HepG2 (cell line): Measurements from ENCODE around the gene DUSP7. TPM values are rescaled to one million over a fixed set of nuclear protein-coding genes. Genes with fewer than 3 reads are reported as not detected.

ENCODE experiments used
- ATAC-seq: fragments of 200-7000 bp; cut with Tn5 transposase; 3 replicates; pipeline ENCODE4 v1.9.1; 2020; ENCODE audit warnings: mild to moderate bottlenecking, moderate library complexity
- BruUV-seq: library from RNA; stranded (reverse); fragments of 400-500 nt; replicated peaks from 2 replicates; lab custom pipeline; 2021; lab: Mats Ljungman, UMichigan
- CTCF ChIA-PET: fragments of 300-600 bp; formaldehyde crosslinking; extraction: SDS; loops from one replicate; lab custom pipeline; 2021; ENCODE audit warnings: low total read pairs, inconsistent platforms, low intra/inter-chr PET ratio; lab: Yijun Ruan, JAX
- POLR2A ChIA-PET: fragments of 350-600 bp; sonication (Branson Sonifier 250); formaldehyde crosslinking; loops from one replicate; lab custom pipeline; 2020; ENCODE audit warnings: antibody characterized with exemption, inconsistent platforms; lab: Yijun Ruan, JAX
- DNase-seq: peaks from one replicate; pipeline ENCODE4 v3.0.0-alpha.2; 2015; ENCODE audit warnings: low spot score
- FAIRE-seq: peaks from 3 replicates; lab custom pipeline; 2011; peaks lifted over from hg19 to GRCh38; lab: Jason Lieb, UNC
- H2AFZ ChIP-seq: one replicate; pipeline ENCODE4 v1.6.1; 2011; ENCODE audit warnings: low read length, inconsistent platforms
- H3K27ac ChIP-seq: fragments of 300-600 bp; 3 replicates; pipeline ENCODE4 v1.8.0; 2011; ENCODE audit warnings: mixed run types, mild to moderate bottlenecking, mixed read lengths, low read length, inconsistent platforms; ENCODE audit not compliant: insufficient read depth; ENCODE audit errors: extremely low read length
- H3K27me3 ChIP-seq, 2 experiments: fragments of 200-600 bp in 1 of 2; 2 replicates in 1 of 2; 3 replicates in 1 of 2; pipeline versions ENCODE4 v1.6.0 to v1.8.0; 2011; ENCODE audit warnings: low read length in 2 of 2, mild to moderate bottlenecking in 2 of 2, moderate library complexity in 2 of 2, inconsistent platforms in 1 of 2; ENCODE audit not compliant: insufficient read depth in 2 of 2, control insufficient read depth in 1 of 2
- H3K36me3 ChIP-seq, 2 experiments: fragments of 200-600 bp in 1 of 2; replicated peaks in 1 of 2; 2 replicates in 1 of 2; 3 replicates in 1 of 2; pipeline versions ENCODE4 v1.5.1 to v1.8.0; 2011; ENCODE audit warnings: low read length in 2 of 2, inconsistent platforms in 1 of 2; ENCODE audit not compliant: insufficient read depth in 2 of 2, control insufficient read depth in 1 of 2
- H3K4me1 ChIP-seq: 2 replicates; pipeline ENCODE4 v1.5.1; 2012; ENCODE audit warnings: low read length, inconsistent platforms; ENCODE audit not compliant: insufficient read depth
- H3K4me2 ChIP-seq: 2 replicates; pipeline ENCODE4 v1.6.0; 2011; ENCODE audit warnings: low read depth, low read length, inconsistent platforms
- H3K4me3 ChIP-seq, 3 experiments: fragments of 200-600 bp in 1 of 3; sonication (generic), shearing (Covaris generic) in 1 of 3; replicated peaks in 1 of 3; 2 replicates each; pipeline ENCODE4 v1.5.1; 2011 to 2016; ENCODE audit warnings: low read length in 3 of 3, inconsistent platforms in 2 of 3, low read depth in 2 of 3, mild to moderate bottlenecking in 2 of 3, control low read depth in 1 of 3, mixed read lengths in 1 of 3; ENCODE audit not compliant: insufficient read depth in 1 of 3
- H3K79me2 ChIP-seq: one replicate; pipeline ENCODE4 v1.6.1; 2011; ENCODE audit warnings: low read length, inconsistent platforms; ENCODE audit not compliant: insufficient read depth
- H3K9ac ChIP-seq: 2 replicates; pipeline ENCODE4 v1.6.0; 2011; ENCODE audit warnings: mild to moderate bottlenecking, low read depth, low read length, inconsistent platforms; ENCODE audit not compliant: insufficient read depth
- H3K9me3 ChIP-seq: 2 replicates; pipeline ENCODE4 v1.5.1; 2012; ENCODE audit warnings: mild to moderate bottlenecking, low read length
- H4K20me1 ChIP-seq: 2 replicates; pipeline ENCODE4 v1.6.0; 2011; ENCODE audit warnings: inconsistent platforms, mild to moderate bottlenecking, low read length, moderate library complexity; ENCODE audit not compliant: insufficient read depth
- AHDC1 ChIP-seq: sonication (generic); formaldehyde crosslinking; IDR thresholded peaks from 2 replicates; pipeline ENCODE4 v1.5.1; 2020; ENCODE audit warnings: mild to moderate bottlenecking, missing genetic modification reagents, borderline replicate concordance
- MED8 ChIP-seq: sonication (generic); formaldehyde crosslinking; IDR thresholded peaks from 2 replicates; pipeline ENCODE4 v1.8.1; 2023; ENCODE audit warnings: mild to moderate bottlenecking, missing genetic modification reagents; ENCODE audit not compliant: insufficient replicate concordance
- NR1H2 ChIP-seq: sonication (generic); formaldehyde crosslinking; IDR thresholded peaks from 2 replicates; pipeline ENCODE4 v1.8.1; 2022; ENCODE audit warnings: low read depth, missing genetic modification reagents, borderline replicate concordance
- SRF ChIP-seq: IDR thresholded peaks from 2 replicates; pipeline ENCODE4 v1.6.1; 2011; ENCODE audit warnings: mild to moderate bottlenecking, low read depth, low read length, moderate library complexity
- TFDP2 ChIP-seq: sonication (generic); formaldehyde crosslinking; IDR thresholded peaks from 2 replicates; pipeline ENCODE4 v1.4.0; 2020; ENCODE audit warnings: missing genetic modification reagents
- ZBTB44 ChIP-seq: sonication (generic); formaldehyde crosslinking; IDR thresholded peaks from 2 replicates; pipeline ENCODE4 v1.4.0; 2020; ENCODE audit warnings: missing genetic modification reagents
- ZMAT3 ChIP-seq: sonication (generic); formaldehyde crosslinking; conservative IDR thresholded peaks from 2 replicates; pipeline ENCODE4 v1.7.0; 2021; ENCODE audit warnings: missing genetic modification reagents
- ZNF251 ChIP-seq: sonication (generic); formaldehyde crosslinking; IDR thresholded peaks from 2 replicates; pipeline ENCODE4 v1.9.0; 2021; ENCODE audit warnings: mild to moderate bottlenecking, missing genetic modification reagents
- ZNF720 ChIP-seq: sonication (generic); formaldehyde crosslinking; IDR thresholded peaks from 2 replicates; pipeline ENCODE4 v1.4.0; 2020; ENCODE audit warnings: missing genetic modification reagents
- WGBS: methylation state at CpG from one replicate; pipeline ENCODE4 v1.1.6; 2017; ENCODE audit warnings: low lambda C conversion rate; 5-methylcytosine and 5-hydroxymethylcytosine counted together
- in situ Hi-C: cut with HindIII; loops from 2 replicates; pipeline ENCODE4 v1.10.0; 2017; ENCODE audit warnings: low pct_unique_long_range_greater_than_20kb; ENCODE audit not compliant: extremely low pct_ligation_motif_present
- intact Hi-C: fragments of 100-400 bp; cut with micrococcal nuclease; formaldehyde crosslinking; loops from one replicate; pipeline ENCODE4 v1.10.0; 2022; ENCODE audit not compliant: unreplicated experiment
- polyA plus RNA-seq, 8 experiments: library from polyadenylated mRNA; depleted of rRNA in 3 of 8; stranded (reverse) in 7 of 8; unstranded in 1 of 8; fragments of >200 nt; fragmentation: Illumina TruSeq in 4 of 8; extraction: Trizol in 4 of 8; gene quantifications; 2 replicates each; pipeline versions ENCODE4 v1.2.1 to v1.2.3, GENCODE V29; 2011 to 2016; ENCODE audit warnings: low read depth in 4 of 8, missing spikeins in 1 of 8, mixed read lengths in 1 of 8; ENCODE audit not compliant: insufficient read depth in 1 of 8
- total RNA-seq, 5 experiments: library from RNA; depleted of rRNA; stranded (reverse); fragments of >200 nt; fragmentation: Illumina TruSeq; extraction: Trizol; gene quantifications; 2 replicates each; pipeline ENCODE4 v1.2.3, GENCODE V29; 2016; ENCODE audit warnings: low read depth in 1 of 5
- TF ChIP-seq, protein P1 (sequence below): sonication (generic); formaldehyde crosslinking; IDR thresholded peaks from 2 replicates; pipeline ENCODE4 v1.4.0; 2020; ENCODE audit warnings: mild to moderate bottlenecking, missing genetic modification reagents

Gene DUSP7
- total and polyA plus RNA-seq, 2 of the 13 experiments (the other 11 are each of a cell fraction or from before 2014, with no cell fraction given) = 6.6 to 8.8 TPM

- TF ChIP-seq, protein P1, sequence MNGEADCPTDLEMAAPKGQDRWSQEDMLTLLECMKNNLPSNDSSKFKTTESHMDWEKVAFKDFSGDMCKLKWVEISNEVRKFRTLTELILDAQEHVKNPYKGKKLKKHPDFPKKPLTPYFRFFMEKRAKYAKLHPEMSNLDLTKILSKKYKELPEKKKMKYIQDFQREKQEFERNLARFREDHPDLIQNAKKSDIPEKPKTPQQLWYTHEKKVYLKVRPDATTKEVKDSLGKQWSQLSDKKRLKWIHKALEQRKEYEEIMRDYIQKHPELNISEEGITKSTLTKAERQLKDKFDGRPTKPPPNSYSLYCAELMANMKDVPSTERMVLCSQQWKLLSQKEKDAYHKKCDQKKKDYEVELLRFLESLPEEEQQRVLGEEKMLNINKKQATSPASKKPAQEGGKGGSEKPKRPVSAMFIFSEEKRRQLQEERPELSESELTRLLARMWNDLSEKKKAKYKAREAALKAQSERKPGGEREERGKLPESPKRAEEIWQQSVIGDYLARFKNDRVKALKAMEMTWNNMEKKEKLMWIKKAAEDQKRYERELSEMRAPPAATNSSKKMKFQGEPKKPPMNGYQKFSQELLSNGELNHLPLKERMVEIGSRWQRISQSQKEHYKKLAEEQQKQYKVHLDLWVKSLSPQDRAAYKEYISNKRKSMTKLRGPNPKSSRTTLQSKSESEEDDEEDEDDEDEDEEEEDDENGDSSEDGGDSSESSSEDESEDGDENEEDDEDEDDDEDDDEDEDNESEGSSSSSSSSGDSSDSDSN (CRISPR knock-in tag) = no peak
- TF ChIP-seq ZNF251 = no peak
These were observed 21.6 kb upstream of the DUSP7 start (continued) for GRCh38 chr3:52077925-52078324.

DNA sequence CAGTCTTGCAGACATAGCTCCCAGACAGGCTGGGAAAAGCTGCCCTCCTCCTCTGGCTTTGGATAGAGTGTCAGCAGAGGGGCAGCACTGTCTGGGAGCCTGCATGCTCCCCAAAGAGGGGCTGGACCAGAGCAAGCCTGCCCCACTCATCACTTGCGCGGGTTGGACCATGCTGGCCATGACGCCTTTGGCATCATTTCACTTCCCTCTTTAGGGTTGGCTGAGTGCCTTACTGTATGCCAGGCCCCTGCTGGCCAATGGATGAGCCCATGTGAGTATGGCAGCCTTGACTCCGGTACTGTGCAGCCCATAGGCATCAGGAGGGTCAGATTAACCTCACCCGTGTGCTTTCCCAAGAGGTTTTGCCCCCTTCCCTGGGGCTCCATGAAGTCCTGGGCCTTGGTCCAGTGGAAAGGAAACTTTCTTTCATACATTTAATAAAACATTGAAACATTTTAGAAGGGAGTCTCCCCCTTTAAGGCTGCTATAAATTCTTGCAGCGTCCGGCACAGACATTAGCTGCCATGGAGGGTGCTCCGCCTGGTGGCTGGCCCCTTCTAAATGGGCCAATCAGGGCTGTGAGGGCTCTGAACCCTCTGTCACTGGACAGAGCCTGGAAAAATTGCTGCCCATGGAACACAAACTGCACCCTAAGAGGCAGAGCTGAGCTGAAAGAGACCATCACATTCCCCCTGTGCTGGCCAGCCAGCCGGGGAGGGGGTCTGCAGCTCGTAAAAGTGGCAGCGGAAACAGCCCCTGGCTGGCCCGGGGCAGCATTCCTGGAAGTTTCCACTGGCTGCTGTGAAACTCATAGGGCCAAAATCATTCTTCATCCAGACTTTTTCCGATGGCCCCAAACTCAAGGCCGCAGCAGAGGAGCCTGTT is 20.8 kb upstream of the DUSP7 start:
- Histone ChIP-seq H3K36me3 (peaks cover 1 to 20% of the 10 kb centered on the region in 2 experiments; a peak in 4 of 5 replicates), H3K4me3 (no peak overlapping the region), H3K79me2 (no peaks in the 10 kb centered on the region), H2AFZ (no peak overlapping the region), H3K27me3 (no peaks in the 10 kb centered on the region), H3K27ac (no peak overlapping the region), H3K9ac (no peak overlapping the region), H4K20me1 (no peaks in the 10 kb centered on the region), H3K4me2 (no peak overlapping the region), H3K4me1 (peaks cover 29% of the 10 kb centered on the region), H3K9me3 (no peaks in the 10 kb centered on the region)
- no peak for DNase-seq
- in situ Hi-C loops = no loop called here
- no TSS peak for BruUV-seq
- 96% methylated on average over 13 of the region's 14 CpGs for WGBS
- ChIA-PET CTCF (interaction anchor here (0.6 kb wide), 1 partner anchor 76 kb away, joined by 3 read pairs; no protein-coding TSS in a partner anchor), POLR2A (interaction anchor here (0.8 kb wide), 1 partner anchor 81 kb away, joined by 3 read pairs; the partner anchor contains the start of gene RPL29)
- no peak for FAIRE-seq
- ATAC-seq = no peak
- intact Hi-C loops = no loop called here
- TF ChIP-seq AHDC1 (CRISPR knock-in tag) (no peak), SRF (no peak), MED8 (CRISPR knock-in tag) (no peak), TFDP2 (no peak), NR1H2 (CRISPR knock-in tag) (no peak), ZNF720 (CRISPR knock-in tag) (no peak), ZBTB44 (no peak), ZMAT3 (no peak)
